Measurements from ENCODE around the gene LYPLAL1. TPM values are rescaled to one million over a fixed set of nuclear protein-coding genes. Genes with fewer than 3 reads are reported as not detected.

The LYPLAL1 gene
- total RNA-seq, 1 experiment from 2014 or later, result 21.1 TPM

DNA sequence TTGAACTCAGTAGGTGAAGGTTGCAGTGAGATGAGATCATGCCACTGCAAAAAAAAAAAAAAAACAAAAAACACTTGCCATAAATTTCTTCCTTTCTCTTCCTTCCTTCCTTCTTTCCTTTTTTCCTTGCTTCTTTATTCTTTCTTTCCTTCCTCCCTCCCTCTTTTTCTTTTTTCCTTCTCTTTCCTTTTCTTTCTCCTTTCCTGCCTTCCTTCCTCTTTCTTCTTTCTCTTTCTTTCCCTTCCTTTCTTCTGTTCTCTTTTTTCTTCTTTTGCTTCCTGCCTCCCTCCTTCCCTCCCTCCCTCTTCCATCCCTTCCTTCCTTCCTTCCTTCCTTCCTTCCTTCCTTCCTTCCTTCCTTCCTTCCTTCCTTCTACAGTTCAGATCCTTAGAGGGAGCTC is 71.2 kb downstream of the LYPLAL1 start:
- no peak overlapping the region for H2BK15ac ChIP-seq (ENCODE audit: low read depth, low read length)
- H3K18ac ChIP-seq (ENCODE audit: insufficient read length, low read depth, low read length), result no peak overlapping the region
- H2BK120ac ChIP-seq (ENCODE audit: low read depth, low read length, poor library complexity, severe bottlenecking), result no peak overlapping the region
- no peaks in the 10 kb centered on the region for H3K27me3 ChIP-seq (ENCODE audit: insufficient read depth, low read length)
- Mint-ChIP-seq H3K4me1 (no peaks in the 10 kb centered on the region), H3K36me3 (ENCODE audit: insufficient read depth in 1 of 3, low read depth in 3 of 3) (no peaks in the 10 kb centered on the region), H3K9me3 (no peaks in the 10 kb centered on the region), H3K27me3 (ENCODE audit: low read depth) (no peaks in the 10 kb centered on the region; the same call in 1 of the 2 replicates), H3K27ac (0 out of 7 replicates have a peak overlapping the region, but pooled peaks of 1 of the 3 experiments have one; percentile 53), H3K4me3 (no peak overlapping the region)
- H3K79me2 ChIP-seq (ENCODE audit: insufficient read depth, low read length), result no peaks in the 10 kb centered on the region
- H3T11ph ChIP-seq (ENCODE audit: low read length), result no peak overlapping the region
- no peaks in the 10 kb centered on the region for H3K23me2 ChIP-seq (ENCODE audit: insufficient read length, low read depth, low read length, poor library complexity, severe bottlenecking)
- H3K4me1 ChIP-seq (ENCODE audit: insufficient read depth, low read length), result no peaks in the 10 kb centered on the region
- H3K9ac ChIP-seq (ENCODE audit: extremely low read depth, insufficient read length, low read length), result no peak overlapping the region
- no peak overlapping the region for H3K23ac ChIP-seq (ENCODE audit: insufficient read length, low read depth, low read length)
- H2BK5ac ChIP-seq (ENCODE audit: insufficient read length, low read length), result no peak overlapping the region
- TF ChIP-seq, protein P1, sequence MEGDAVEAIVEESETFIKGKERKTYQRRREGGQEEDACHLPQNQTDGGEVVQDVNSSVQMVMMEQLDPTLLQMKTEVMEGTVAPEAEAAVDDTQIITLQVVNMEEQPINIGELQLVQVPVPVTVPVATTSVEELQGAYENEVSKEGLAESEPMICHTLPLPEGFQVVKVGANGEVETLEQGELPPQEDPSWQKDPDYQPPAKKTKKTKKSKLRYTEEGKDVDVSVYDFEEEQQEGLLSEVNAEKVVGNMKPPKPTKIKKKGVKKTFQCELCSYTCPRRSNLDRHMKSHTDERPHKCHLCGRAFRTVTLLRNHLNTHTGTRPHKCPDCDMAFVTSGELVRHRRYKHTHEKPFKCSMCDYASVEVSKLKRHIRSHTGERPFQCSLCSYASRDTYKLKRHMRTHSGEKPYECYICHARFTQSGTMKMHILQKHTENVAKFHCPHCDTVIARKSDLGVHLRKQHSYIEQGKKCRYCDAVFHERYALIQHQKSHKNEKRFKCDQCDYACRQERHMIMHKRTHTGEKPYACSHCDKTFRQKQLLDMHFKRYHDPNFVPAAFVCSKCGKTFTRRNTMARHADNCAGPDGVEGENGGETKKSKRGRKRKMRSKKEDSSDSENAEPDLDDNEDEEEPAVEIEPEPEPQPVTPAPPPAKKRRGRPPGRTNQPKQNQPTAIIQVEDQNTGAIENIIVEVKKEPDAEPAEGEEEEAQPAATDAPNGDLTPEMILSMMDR (conservative IDR thresholded peaks at IDR 0.05), result no peak
- no peak for DNase-seq
- H2AK5ac ChIP-seq (ENCODE audit: insufficient read length, low read length), result no peak overlapping the region
- H2AFZ ChIP-seq (ENCODE audit: low read length), result no peak overlapping the region
- no peak overlapping the region for H3K56ac ChIP-seq (ENCODE audit: insufficient read length, low read depth, low read length)
- H4K8ac ChIP-seq (replicated peaks; ENCODE audit: insufficient read length, low read depth, low read length), result no peak overlapping the region
- H3K9me3 ChIP-seq (ENCODE audit: control insufficient read depth, low read depth, low read length), result no peaks in the 10 kb centered on the region
- H4K91ac ChIP-seq (ENCODE audit: insufficient read length, low read depth, low read length), result no peak overlapping the region
- no peaks in the 10 kb centered on the region for H4K20me1 ChIP-seq (ENCODE audit: control insufficient read depth, insufficient read depth, insufficient read length)
- H2BK12ac ChIP-seq (ENCODE audit: insufficient read length, low read depth, low read length), result no peak overlapping the region
- no peak overlapping the region for H3K14ac ChIP-seq (ENCODE audit: insufficient read depth, low read length)
- H3K4ac ChIP-seq (ENCODE audit: low read depth, low read length), result no peak overlapping the region
- H3K27ac ChIP-seq (ENCODE audit: insufficient read length, low read depth, low read length), result no peak overlapping the region
- H3K79me1 ChIP-seq (ENCODE audit: insufficient read depth, low read depth, low read length, poor library complexity, severe bottlenecking), result no peaks in the 10 kb centered on the region
- H4K5ac ChIP-seq (ENCODE audit: insufficient read length, low read depth, low read length), result no peak overlapping the region
- H3K4me2 ChIP-seq (ENCODE audit: insufficient read depth, insufficient read length, low read length), result no peak overlapping the region
- no peak overlapping the region for H2BK20ac ChIP-seq (ENCODE audit: low read depth, low read length, poor library complexity, severe bottlenecking)
